HL-60 (cell line): ENCODE results near the gene PRIMPOL.

Experiments
- POLR2AphosphoS5 ChIP-seq: IDR thresholded peaks from 2 replicates; pipeline ENCODE4 v1.6.1; 2012; ENCODE audit warnings: low read depth
- TF ChIP-seq, protein P1 (sequence below): IDR thresholded peaks from one replicate; pipeline ENCODE4 v1.5.1; 2011; ENCODE audit warnings: low read length, control low read depth, inconsistent platforms; ENCODE audit not compliant: insufficient read depth

DNA sequence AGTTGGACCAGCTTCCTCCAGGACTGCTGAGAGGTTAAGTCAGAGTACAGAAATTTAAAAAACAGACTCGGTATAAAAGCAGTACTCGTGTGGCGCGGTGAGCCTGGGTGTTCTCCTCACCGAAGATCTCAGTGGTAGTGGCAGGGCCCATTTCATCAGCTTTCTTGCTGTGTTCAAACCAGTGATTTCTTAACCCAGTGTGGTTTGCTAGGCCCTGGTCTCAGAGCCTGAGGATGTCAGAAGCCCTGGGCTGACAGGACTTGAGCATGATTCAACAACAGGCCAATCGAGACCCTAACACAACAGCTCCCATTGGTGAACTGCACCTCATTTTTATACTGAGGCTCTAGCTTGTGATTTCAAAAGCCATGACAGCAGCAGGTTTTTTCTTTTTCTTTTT is 23.2 kb downstream of the PRIMPOL start:
- TF ChIP-seq, protein P1, sequence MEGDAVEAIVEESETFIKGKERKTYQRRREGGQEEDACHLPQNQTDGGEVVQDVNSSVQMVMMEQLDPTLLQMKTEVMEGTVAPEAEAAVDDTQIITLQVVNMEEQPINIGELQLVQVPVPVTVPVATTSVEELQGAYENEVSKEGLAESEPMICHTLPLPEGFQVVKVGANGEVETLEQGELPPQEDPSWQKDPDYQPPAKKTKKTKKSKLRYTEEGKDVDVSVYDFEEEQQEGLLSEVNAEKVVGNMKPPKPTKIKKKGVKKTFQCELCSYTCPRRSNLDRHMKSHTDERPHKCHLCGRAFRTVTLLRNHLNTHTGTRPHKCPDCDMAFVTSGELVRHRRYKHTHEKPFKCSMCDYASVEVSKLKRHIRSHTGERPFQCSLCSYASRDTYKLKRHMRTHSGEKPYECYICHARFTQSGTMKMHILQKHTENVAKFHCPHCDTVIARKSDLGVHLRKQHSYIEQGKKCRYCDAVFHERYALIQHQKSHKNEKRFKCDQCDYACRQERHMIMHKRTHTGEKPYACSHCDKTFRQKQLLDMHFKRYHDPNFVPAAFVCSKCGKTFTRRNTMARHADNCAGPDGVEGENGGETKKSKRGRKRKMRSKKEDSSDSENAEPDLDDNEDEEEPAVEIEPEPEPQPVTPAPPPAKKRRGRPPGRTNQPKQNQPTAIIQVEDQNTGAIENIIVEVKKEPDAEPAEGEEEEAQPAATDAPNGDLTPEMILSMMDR = no peak
- TF ChIP-seq POLR2AphosphoS5 = no peak
